ENCODE measurements around the gene OTX2.

DNA sequence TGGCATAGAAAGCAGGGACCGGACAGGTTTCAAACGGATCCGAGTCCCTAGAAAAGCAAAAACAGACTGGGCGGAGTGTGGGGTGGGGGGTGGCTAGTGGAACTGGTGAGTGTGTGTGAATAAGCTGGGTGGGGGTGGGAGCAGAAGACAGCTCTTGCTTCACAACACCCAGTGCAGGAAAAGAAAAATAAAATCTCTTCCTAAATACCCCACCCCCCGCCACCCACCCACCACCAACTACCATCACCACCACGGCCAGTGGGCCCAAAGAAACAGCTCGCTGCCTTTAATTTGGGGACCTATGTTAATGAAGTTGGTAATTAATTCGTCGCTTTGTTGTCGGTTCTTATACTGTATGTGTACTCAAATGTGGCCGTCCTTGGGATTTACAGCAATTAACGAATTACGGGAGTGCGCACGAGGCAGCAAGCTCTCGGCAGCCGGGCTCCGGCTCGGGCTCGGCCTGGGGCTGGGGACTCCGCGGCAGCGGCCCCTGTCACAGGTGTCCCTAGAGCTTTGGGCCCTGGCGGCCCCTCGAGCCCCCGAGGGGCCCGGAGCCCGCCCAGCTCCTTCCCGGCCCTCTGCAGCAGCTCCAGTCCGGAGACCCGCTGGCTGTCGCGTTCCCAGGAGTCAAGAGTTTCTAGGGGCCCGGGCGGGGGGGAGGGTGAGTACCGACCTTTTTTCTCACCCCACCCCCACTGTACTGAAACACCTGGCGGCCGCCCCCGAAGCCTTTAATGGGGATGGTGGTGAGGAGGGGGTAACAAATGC lies 1.5 kb upstream of the OTX2 start:
- TF ChIP-seq, protein P1, sequence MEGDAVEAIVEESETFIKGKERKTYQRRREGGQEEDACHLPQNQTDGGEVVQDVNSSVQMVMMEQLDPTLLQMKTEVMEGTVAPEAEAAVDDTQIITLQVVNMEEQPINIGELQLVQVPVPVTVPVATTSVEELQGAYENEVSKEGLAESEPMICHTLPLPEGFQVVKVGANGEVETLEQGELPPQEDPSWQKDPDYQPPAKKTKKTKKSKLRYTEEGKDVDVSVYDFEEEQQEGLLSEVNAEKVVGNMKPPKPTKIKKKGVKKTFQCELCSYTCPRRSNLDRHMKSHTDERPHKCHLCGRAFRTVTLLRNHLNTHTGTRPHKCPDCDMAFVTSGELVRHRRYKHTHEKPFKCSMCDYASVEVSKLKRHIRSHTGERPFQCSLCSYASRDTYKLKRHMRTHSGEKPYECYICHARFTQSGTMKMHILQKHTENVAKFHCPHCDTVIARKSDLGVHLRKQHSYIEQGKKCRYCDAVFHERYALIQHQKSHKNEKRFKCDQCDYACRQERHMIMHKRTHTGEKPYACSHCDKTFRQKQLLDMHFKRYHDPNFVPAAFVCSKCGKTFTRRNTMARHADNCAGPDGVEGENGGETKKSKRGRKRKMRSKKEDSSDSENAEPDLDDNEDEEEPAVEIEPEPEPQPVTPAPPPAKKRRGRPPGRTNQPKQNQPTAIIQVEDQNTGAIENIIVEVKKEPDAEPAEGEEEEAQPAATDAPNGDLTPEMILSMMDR (IDR thresholded peaks at IDR 0.05): no peak
- TF ChIP-seq POLR2A (IDR thresholded peaks at IDR 0.05) (no peak), EP300 (IDR thresholded peaks at IDR 0.05) (no peak)

Data from ovary (tissue), 3 donors.